ENCODE measurements around the gene TRIM38. TPM values are rescaled to one million over a fixed set of nuclear protein-coding genes. Genes with fewer than 3 reads are reported as not detected.

The TRIM38 gene
- total and polyA plus RNA-seq, 2 of the 13 experiments (the other 11 are each of a cell fraction or from before 2014, with no cell fraction given): 2.5 to 3.1 TPM

DNA sequence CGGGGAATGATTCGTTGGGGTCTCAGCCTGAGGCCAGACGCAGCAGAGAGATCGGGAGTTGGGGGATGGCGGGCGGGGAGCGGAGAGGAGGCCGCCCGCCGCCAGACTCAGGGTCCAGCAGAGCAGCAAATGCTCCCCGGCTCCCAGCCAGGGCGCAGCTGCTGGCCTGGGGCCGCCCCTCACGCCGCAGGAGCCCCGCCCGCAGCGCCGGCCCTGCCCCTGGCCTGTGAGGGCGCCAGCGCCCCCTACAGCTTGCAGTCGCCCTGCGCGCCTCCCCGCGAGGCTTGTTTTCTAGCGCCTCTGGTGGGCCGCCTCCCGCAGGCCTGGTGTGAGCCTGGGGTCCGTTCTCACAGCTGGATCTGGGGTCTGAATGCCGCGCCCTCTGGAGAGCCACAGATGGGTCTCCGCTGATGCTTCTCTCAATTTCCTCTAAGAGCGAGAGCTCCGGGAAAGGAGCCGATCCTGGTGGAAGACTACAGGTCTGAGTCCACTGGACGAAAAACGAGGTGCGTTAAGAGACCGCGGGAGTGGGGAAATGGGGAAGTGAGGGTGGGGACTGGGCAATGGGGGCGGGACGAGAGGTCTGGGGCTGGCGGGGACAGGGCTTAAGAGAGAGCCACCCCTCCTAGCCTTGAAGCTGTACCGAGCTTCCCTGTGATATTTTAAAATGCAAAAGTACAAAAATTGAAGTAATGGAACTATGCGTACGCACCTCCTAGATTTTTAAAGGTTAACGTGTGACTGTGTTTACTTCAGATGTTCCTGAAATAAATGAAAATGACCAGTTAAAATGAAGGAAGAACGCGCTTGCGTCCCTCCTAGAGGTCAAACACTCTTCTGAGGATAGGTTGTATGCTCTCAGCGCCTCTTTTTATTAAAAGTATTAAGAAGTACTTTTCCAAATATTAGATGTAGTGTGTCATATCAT lies 30.1 kb downstream of the TRIM38 start (continued):
- TF ChIP-seq SRSF1 (optimal IDR thresholded peaks at IDR 0.05; ENCODE audit: low read depth, low read length) (peak; percentile 59), BRCA1 (CRISPR knock-in tag; IDR thresholded peaks at IDR 0.05) (peak; percentile 27; the same call in 1 of the 2 replicates), ZNF432 (CRISPR knock-in tag; IDR thresholded peaks at IDR 0.05; ENCODE audit: borderline replicate concordance) (no peak), ESRRA (CRISPR knock-in tag; IDR thresholded peaks at IDR 0.05; ENCODE audit: low read depth) (peak; percentile 78), MBNL3 (CRISPR knock-in tag; conservative IDR thresholded peaks at IDR 0.05) (no peak), TRIM24 (CRISPR knock-in tag; IDR thresholded peaks at IDR 0.05) (no peak), NRL (CRISPR knock-in tag; IDR thresholded peaks at IDR 0.05; ENCODE audit: borderline replicate concordance) (peak; percentile 75), ZFP36L2 (CRISPR knock-in tag; IDR thresholded peaks at IDR 0.05) (no peak), HOXD1 (CRISPR knock-in tag; IDR thresholded peaks at IDR 0.05) (peak; percentile 88), HES4 (CRISPR knock-in tag; IDR thresholded peaks at IDR 0.05; ENCODE audit: borderline replicate concordance) (0 out of 2 replicates have a peak, but pooled peaks have one; percentile 63), ZBTB38 (CRISPR knock-in tag; IDR thresholded peaks at IDR 0.05) (peak; percentile 76), SIX4 (CRISPR knock-in tag; IDR thresholded peaks at IDR 0.05) (peak; percentile 56), STAT5B (CRISPR knock-in tag; IDR thresholded peaks at IDR 0.05) (peak; percentile 59; the same call in 1 of the 2 replicates), ZFP82 (CRISPR knock-in tag; IDR thresholded peaks at IDR 0.05; ENCODE audit: borderline replicate concordance) (peak; percentile 98; the same call in 1 of the 2 replicates), ZFAT (CRISPR knock-in tag; conservative IDR thresholded peaks at IDR 0.05) (no peak)
- TF ChIP-seq, protein P1, sequence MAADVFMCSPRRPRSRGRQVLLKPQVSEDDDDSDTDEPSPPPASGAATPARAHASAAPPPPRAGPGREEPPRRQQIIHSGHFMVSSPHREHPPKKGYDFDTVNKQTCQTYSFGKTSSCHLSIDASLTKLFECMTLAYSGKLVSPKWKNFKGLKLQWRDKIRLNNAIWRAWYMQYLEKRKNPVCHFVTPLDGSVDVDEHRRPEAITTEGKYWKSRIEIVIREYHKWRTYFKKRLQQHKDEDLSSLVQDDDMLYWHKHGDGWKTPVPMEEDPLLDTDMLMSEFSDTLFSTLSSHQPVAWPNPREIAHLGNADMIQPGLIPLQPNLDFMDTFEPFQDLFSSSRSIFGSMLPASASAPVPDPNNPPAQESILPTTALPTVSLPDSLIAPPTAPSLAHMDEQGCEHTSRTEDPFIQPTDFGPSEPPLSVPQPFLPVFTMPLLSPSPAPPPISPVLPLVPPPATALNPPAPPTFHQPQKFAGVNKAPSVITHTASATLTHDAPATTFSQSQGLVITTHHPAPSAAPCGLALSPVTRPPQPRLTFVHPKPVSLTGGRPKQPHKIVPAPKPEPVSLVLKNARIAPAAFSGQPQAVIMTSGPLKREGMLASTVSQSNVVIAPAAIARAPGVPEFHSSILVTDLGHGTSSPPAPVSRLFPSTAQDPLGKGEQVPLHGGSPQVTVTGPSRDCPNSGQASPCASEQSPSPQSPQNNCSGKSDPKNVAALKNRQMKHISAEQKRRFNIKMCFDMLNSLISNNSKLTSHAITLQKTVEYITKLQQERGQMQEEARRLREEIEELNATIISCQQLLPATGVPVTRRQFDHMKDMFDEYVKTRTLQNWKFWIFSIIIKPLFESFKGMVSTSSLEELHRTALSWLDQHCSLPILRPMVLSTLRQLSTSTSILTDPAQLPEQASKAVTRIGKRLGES (CRISPR knock-in tag; IDR thresholded peaks at IDR 0.05; ENCODE audit: borderline replicate concordance): 0 out of 2 replicates have a peak, but pooled peaks have one; percentile 79
- TF ChIP-seq, protein P2, sequence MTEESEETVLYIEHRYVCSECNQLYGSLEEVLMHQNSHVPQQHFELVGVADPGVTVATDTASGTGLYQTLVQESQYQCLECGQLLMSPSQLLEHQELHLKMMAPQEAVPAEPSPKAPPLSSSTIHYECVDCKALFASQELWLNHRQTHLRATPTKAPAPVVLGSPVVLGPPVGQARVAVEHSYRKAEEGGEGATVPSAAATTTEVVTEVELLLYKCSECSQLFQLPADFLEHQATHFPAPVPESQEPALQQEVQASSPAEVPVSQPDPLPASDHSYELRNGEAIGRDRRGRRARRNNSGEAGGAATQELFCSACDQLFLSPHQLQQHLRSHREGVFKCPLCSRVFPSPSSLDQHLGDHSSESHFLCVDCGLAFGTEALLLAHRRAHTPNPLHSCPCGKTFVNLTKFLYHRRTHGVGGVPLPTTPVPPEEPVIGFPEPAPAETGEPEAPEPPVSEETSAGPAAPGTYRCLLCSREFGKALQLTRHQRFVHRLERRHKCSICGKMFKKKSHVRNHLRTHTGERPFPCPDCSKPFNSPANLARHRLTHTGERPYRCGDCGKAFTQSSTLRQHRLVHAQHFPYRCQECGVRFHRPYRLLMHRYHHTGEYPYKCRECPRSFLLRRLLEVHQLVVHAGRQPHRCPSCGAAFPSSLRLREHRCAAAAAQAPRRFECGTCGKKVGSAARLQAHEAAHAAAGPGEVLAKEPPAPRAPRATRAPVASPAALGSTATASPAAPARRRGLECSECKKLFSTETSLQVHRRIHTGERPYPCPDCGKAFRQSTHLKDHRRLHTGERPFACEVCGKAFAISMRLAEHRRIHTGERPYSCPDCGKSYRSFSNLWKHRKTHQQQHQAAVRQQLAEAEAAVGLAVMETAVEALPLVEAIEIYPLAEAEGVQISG (CRISPR knock-in tag; IDR thresholded peaks at IDR 0.05): peak; percentile 90
- TF ChIP-seq, protein P3, sequence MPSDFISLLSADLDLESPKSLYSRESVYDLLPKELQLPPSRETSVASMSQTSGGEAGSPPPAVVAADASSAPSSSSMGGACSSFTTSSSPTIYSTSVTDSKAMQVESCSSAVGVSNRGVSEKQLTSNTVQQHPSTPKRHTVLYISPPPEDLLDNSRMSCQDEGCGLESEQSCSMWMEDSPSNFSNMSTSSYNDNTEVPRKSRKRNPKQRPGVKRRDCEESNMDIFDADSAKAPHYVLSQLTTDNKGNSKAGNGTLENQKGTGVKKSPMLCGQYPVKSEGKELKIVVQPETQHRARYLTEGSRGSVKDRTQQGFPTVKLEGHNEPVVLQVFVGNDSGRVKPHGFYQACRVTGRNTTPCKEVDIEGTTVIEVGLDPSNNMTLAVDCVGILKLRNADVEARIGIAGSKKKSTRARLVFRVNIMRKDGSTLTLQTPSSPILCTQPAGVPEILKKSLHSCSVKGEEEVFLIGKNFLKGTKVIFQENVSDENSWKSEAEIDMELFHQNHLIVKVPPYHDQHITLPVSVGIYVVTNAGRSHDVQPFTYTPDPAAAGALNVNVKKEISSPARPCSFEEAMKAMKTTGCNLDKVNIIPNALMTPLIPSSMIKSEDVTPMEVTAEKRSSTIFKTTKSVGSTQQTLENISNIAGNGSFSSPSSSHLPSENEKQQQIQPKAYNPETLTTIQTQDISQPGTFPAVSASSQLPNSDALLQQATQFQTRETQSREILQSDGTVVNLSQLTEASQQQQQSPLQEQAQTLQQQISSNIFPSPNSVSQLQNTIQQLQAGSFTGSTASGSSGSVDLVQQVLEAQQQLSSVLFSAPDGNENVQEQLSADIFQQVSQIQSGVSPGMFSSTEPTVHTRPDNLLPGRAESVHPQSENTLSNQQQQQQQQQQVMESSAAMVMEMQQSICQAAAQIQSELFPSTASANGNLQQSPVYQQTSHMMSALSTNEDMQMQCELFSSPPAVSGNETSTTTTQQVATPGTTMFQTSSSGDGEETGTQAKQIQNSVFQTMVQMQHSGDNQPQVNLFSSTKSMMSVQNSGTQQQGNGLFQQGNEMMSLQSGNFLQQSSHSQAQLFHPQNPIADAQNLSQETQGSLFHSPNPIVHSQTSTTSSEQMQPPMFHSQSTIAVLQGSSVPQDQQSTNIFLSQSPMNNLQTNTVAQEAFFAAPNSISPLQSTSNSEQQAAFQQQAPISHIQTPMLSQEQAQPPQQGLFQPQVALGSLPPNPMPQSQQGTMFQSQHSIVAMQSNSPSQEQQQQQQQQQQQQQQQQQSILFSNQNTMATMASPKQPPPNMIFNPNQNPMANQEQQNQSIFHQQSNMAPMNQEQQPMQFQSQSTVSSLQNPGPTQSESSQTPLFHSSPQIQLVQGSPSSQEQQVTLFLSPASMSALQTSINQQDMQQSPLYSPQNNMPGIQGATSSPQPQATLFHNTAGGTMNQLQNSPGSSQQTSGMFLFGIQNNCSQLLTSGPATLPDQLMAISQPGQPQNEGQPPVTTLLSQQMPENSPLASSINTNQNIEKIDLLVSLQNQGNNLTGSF (CRISPR knock-in tag; IDR thresholded peaks at IDR 0.05): no peak; the same call in 1 of the 2 replicates
